Osteocyte (in vitro differentiated cells): ENCODE results near the gene CACNA1C. TPM values are rescaled to one million over a fixed set of nuclear protein-coding genes. Genes with fewer than 3 reads are reported as not detected.

Experiments
- DNase-seq: peaks from one replicate; pipeline ENCODE4 v3.0.0; 2021; ENCODE audit warnings: mixed read lengths; ENCODE audit not compliant: unreplicated experiment; ENCODE audit errors: extremely low spot score
- H3K27ac Mint-ChIP-seq: one replicate; pipeline ENCODE4 v1.8.0; 2021; ENCODE audit warnings: mild to moderate bottlenecking, mixed read lengths; ENCODE audit not compliant: unreplicated experiment
- H3K27me3 Mint-ChIP-seq: one replicate; pipeline ENCODE4 v1.8.0; 2021; ENCODE audit warnings: mixed read lengths; ENCODE audit not compliant: unreplicated experiment
- H3K36me3 Mint-ChIP-seq: one replicate; pipeline ENCODE4 v1.8.0; 2021; ENCODE audit warnings: mixed read lengths; ENCODE audit not compliant: unreplicated experiment
- H3K4me1 Mint-ChIP-seq: one replicate; pipeline ENCODE4 v1.8.0; 2021; ENCODE audit warnings: mixed read lengths; ENCODE audit not compliant: unreplicated experiment
- H3K4me3 Mint-ChIP-seq: one replicate; pipeline ENCODE4 v1.8.0; 2021; ENCODE audit warnings: mild to moderate bottlenecking, moderate library complexity, mixed read lengths; ENCODE audit not compliant: unreplicated experiment
- H3K9me3 Mint-ChIP-seq: one replicate; pipeline ENCODE4 v1.8.0; 2021; ENCODE audit warnings: mixed read lengths; ENCODE audit not compliant: unreplicated experiment
- total RNA-seq: library from RNA; stranded (reverse); gene quantifications from 2 replicates; pipeline ENCODE4 v1.2.1, GENCODE V29; 2021
- TF ChIP-seq, protein P1 (sequence below): fragments of 200-600 bp; sonication (generic); IDR thresholded peaks from 2 replicates; pipeline ENCODE4 v1.5.0; 2021; ENCODE audit warnings: antibody characterized with exemption, mild to moderate bottlenecking, moderate library complexity

CACNA1C gene
- total RNA-seq, 1 donor from 2014 or later = 67.4 TPM

DNA sequence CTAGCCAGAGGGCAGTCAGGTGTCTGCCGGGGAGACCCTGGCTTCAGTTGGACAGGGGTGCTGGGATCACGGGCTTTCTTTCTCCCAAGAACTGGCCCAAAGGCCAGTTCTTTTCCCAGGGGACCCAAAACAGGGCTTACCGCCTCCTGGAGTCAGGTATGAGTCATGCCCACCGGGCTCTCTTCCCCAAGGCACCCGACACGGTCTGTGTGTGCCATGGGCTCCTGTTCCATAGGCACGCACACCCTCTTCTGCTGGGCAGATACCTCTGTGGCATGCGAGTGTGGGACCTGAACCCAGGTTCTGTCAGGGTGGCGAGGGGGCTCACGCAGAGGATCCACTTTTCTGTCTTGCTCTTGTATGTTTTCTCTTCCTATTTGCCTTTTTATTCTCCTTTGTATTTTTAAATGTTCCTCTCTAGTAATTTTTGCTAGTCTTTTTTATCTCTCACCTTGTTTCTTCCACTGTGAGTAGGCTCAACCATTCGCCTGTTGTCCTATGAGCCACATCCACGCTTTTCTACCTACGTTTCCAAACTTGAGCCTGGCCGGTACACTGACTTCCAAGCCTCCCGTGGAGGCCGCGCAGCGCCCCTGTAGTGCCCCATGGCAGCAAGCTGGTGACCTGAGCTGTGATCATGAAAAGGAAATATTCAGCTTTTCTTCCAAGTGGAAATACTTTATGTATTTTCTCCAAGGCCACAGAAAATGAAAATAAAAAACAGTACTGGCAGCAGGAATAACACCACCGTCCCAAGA lies 362.2 kb downstream of the CACNA1C start:
- TF ChIP-seq, protein P1, sequence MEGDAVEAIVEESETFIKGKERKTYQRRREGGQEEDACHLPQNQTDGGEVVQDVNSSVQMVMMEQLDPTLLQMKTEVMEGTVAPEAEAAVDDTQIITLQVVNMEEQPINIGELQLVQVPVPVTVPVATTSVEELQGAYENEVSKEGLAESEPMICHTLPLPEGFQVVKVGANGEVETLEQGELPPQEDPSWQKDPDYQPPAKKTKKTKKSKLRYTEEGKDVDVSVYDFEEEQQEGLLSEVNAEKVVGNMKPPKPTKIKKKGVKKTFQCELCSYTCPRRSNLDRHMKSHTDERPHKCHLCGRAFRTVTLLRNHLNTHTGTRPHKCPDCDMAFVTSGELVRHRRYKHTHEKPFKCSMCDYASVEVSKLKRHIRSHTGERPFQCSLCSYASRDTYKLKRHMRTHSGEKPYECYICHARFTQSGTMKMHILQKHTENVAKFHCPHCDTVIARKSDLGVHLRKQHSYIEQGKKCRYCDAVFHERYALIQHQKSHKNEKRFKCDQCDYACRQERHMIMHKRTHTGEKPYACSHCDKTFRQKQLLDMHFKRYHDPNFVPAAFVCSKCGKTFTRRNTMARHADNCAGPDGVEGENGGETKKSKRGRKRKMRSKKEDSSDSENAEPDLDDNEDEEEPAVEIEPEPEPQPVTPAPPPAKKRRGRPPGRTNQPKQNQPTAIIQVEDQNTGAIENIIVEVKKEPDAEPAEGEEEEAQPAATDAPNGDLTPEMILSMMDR = no peak
- H3K9me3 Mint-ChIP-seq = no peaks in the 10 kb centered on the region

DNA sequence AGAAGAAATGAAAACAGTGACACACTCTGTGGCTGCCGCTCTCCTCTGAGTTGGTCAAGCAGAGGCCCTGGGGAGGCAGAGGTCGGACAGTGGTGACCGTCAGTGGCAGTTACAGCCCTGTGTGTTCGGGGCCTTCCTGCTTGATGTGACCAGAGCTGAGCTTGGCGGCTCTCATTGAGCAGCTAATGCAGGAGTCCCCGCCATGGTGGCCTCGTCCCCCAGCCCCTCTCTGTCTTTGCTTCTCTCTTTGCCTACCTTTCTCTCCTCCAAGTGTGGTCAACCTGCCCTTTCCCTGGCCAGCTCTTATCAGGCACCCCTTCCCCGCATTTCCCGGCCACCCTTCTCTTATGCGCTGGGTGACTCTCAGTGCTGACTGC lies 362.8 kb downstream of the CACNA1C start:
- TF ChIP-seq, protein P1 = no peak
- peak overlapping the region; percentile 81 for H3K27ac Mint-ChIP-seq

More for the DNA sequence above, 362.2 kb downstream of the CACNA1C start:
- peaks cover 27% of the 10 kb centered on the region for H3K4me1 Mint-ChIP-seq
- DNase-seq = no peak
- H3K36me3 Mint-ChIP-seq = peaks cover 11% of the 10 kb centered on the region
- peak overlapping the region; percentile 81 for H3K27ac Mint-ChIP-seq
- peak overlapping the region; percentile 1 for H3K4me3 Mint-ChIP-seq
- H3K27me3 Mint-ChIP-seq = no peaks in the 10 kb centered on the region

DNA sequence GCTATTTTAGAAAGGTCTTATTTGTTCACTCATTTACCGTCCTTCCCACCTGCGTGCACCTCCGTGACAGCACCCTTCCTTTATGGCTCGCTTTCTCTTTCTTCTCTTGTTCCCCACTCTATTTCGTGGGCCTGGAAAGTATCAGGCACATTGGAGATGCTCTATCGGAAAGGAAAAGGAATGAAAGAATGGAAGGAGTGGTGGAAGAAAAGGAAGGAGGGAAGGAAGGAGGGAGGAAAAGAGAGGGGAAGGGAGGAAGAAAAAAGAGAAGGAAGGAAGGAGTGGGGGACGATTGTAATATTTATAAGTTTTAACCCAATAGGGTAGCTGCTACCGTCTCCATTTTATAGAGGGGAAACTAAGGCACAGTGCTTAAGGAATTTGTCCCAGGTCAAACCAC lies 363.4 kb downstream of the CACNA1C start:
- no peak for DNase-seq
- Mint-ChIP-seq H3K4me3 (no peak overlapping the region), H3K9me3 (no peaks in the 10 kb centered on the region), H3K4me1 (peaks cover 27% of the 10 kb centered on the region), H3K27ac (peak overlapping the region; percentile 81), H3K36me3 (peaks cover 11% of the 10 kb centered on the region), H3K27me3 (no peaks in the 10 kb centered on the region)
- TF ChIP-seq, protein P1 = no peak

More for the DNA sequence above, 362.8 kb downstream of the CACNA1C start:
- Mint-ChIP-seq H3K4me1 (peaks cover 27% of the 10 kb centered on the region), H3K4me3 (no peak overlapping the region), H3K27me3 (no peaks in the 10 kb centered on the region), H3K9me3 (no peaks in the 10 kb centered on the region), H3K36me3 (peaks cover 11% of the 10 kb centered on the region)
- no peak for DNase-seq

DNA sequence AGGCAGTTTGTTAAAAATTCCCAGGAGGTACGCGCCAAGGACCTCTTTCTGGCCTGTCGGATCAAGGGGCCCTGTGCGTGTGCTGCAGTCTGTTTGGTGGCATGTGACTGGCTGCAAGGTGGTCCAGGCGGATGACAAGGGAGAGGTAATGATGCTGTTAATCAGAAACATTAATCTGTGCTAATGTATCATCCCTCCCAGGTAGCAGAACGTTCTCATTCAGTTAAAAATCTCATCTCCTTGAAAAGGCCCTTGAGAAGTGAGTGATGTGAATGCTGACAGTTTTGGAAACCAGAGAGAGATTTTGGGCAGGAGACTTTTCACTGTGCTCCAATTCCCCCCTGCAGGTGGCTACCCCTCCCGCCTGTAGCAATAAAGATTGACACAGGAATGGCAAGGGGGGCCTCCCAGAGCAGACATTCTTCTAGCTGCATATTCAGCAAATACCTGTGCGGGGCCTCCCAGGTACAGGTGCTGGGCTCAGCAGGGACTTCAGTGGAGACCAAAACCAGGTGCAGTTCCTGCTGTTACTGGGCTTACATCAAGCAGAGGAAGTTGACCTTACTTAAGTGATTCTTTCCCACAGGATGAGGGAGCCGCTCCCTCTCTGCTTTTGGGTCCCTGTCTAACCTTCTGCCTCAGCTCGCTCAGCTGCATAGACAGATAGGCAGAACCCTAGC lies 364.8 kb downstream of the CACNA1C start:
- DNase-seq = no peak
- Mint-ChIP-seq H3K4me3 (no peak overlapping the region), H3K4me1 (peaks cover 27% of the 10 kb centered on the region), H3K27me3 (no peaks in the 10 kb centered on the region), H3K36me3 (peaks cover 14% of the 10 kb centered on the region), H3K27ac (no peak overlapping the region), H3K9me3 (no peaks in the 10 kb centered on the region)
- TF ChIP-seq, protein P1 = no peak

DNA sequence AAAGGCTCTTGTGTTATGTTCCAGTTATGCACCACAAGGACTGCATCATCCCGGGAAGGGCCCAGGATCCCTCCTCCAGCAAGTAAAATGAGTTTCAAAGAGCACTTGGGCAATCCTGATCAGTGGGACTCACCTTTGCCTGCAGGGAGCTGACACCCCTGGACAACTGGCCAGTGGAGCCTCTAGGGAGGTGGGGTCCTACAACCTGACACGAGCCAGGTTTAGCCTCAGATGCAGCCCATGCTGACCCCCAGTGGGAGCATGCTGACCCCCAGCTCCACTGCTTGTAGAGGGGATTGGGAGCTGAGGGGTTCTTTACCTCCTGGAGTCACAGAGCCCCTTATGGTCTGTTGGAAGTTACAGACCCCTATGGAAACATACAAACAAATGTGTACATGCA lies 365.8 kb downstream of the CACNA1C start:
- peaks cover 26% of the 10 kb centered on the region for H3K4me1 Mint-ChIP-seq
- no peak overlapping the region for H3K27ac Mint-ChIP-seq
- TF ChIP-seq, protein P1 = no peak
- no peaks in the 10 kb centered on the region for H3K27me3 Mint-ChIP-seq
- DNase-seq = no peak
- H3K4me3 Mint-ChIP-seq = no peak overlapping the region
- peaks cover 14% of the 10 kb centered on the region for H3K36me3 Mint-ChIP-seq
- H3K9me3 Mint-ChIP-seq = no peaks in the 10 kb centered on the region
